Liver (tissue), 3 donors: Measurements from ENCODE around the gene CUX1.

Experiments used
- JUND ChIP-seq, 2 donors: IDR thresholded peaks; 2 replicates each; pipeline ENCODE4 v1.6.1; 2016; ENCODE audit warnings: antibody characterized with exemption in 2 of 2
- RAD21 ChIP-seq, 2 donors: IDR thresholded peaks; 2 replicates each; pipeline ENCODE4 v1.6.1; 2016; ENCODE audit warnings: antibody characterized with exemption in 2 of 2, mild to moderate bottlenecking in 2 of 2
- RXRA ChIP-seq, 2 donors: IDR thresholded peaks; 2 replicates each; pipeline ENCODE4 v1.6.1; 2017 to 2018; ENCODE audit warnings: antibody characterized with exemption in 2 of 2, mild to moderate bottlenecking in 1 of 2
- SP1 ChIP-seq: IDR thresholded peaks from 2 replicates; pipeline ENCODE4 v1.6.1; 2018; ENCODE audit warnings: antibody characterized with exemption, mild to moderate bottlenecking
- YY1 ChIP-seq: IDR thresholded peaks from 2 replicates; pipeline ENCODE4 v1.6.1; 2016; ENCODE audit warnings: antibody characterized with exemption, mild to moderate bottlenecking
- TF ChIP-seq, protein P1 (sequence below): fragments of 150-350 bp; IDR thresholded peaks from 2 replicates; pipeline ENCODE4 v1.5.1; 2017; ENCODE audit warnings: improper control_type of control experiment, low read depth, low read length; ENCODE audit not compliant: missing input control
- TF ChIP-seq, protein P2 (sequence below): IDR thresholded peaks from 2 replicates; pipeline ENCODE4 v1.6.1; 2016; ENCODE audit warnings: antibody characterized with exemption, mild to moderate bottlenecking
- TF ChIP-seq, protein P3 (sequence below): IDR thresholded peaks from 2 replicates; pipeline ENCODE4 v1.6.1; 2016; ENCODE audit warnings: antibody characterized with exemption
- donor health status: healthy.
- donor health status: healthy.

DNA sequence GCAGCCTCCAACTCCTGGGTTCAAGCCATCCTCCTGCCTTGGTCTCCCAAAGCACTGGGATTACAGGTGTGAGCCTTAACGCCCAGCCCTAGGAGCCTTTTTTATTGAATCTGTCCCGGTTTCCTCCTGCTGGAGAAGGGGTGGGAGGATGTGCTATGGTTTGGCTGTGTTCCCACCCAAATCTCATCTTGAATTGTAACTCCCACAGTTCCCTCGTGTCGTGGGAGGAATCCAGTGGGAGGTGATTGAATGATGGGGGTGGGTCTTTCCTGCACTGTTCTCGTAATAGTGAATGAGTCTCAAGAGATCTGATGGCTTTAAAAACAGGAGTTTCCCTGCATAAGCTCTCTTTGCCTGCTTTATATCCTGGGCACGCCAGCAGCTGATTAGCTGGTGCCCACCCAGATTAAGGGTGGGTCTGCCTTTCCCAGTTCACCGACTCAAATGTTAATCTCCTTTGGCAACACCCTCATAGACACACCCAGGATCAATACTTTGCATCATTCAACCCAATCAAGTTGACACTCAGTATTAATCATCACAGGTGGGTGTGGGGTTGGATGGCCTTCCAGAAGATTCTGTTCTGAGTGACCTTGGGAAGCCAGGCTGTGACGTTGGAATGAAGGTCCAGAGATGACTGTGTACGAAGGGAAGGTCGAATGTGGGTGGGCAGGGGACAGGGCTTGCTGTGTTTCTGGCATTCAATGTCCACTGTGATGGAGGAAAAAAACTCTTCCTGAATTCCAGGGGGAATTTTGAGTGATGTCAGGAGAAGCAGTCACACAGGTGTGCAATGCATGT is 33.8 kb upstream of the CUX1 start:
- TF ChIP-seq, protein P1, sequence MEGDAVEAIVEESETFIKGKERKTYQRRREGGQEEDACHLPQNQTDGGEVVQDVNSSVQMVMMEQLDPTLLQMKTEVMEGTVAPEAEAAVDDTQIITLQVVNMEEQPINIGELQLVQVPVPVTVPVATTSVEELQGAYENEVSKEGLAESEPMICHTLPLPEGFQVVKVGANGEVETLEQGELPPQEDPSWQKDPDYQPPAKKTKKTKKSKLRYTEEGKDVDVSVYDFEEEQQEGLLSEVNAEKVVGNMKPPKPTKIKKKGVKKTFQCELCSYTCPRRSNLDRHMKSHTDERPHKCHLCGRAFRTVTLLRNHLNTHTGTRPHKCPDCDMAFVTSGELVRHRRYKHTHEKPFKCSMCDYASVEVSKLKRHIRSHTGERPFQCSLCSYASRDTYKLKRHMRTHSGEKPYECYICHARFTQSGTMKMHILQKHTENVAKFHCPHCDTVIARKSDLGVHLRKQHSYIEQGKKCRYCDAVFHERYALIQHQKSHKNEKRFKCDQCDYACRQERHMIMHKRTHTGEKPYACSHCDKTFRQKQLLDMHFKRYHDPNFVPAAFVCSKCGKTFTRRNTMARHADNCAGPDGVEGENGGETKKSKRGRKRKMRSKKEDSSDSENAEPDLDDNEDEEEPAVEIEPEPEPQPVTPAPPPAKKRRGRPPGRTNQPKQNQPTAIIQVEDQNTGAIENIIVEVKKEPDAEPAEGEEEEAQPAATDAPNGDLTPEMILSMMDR: no peak
- TF ChIP-seq JUND (IDR thresholded peaks at IDR 0.05) (no peak), RAD21 (IDR thresholded peaks at IDR 0.05) (no peak), SP1 (no peak), YY1 (no peak), RXRA (IDR thresholded peaks at IDR 0.05) (no peak)
- TF ChIP-seq, protein P2, sequence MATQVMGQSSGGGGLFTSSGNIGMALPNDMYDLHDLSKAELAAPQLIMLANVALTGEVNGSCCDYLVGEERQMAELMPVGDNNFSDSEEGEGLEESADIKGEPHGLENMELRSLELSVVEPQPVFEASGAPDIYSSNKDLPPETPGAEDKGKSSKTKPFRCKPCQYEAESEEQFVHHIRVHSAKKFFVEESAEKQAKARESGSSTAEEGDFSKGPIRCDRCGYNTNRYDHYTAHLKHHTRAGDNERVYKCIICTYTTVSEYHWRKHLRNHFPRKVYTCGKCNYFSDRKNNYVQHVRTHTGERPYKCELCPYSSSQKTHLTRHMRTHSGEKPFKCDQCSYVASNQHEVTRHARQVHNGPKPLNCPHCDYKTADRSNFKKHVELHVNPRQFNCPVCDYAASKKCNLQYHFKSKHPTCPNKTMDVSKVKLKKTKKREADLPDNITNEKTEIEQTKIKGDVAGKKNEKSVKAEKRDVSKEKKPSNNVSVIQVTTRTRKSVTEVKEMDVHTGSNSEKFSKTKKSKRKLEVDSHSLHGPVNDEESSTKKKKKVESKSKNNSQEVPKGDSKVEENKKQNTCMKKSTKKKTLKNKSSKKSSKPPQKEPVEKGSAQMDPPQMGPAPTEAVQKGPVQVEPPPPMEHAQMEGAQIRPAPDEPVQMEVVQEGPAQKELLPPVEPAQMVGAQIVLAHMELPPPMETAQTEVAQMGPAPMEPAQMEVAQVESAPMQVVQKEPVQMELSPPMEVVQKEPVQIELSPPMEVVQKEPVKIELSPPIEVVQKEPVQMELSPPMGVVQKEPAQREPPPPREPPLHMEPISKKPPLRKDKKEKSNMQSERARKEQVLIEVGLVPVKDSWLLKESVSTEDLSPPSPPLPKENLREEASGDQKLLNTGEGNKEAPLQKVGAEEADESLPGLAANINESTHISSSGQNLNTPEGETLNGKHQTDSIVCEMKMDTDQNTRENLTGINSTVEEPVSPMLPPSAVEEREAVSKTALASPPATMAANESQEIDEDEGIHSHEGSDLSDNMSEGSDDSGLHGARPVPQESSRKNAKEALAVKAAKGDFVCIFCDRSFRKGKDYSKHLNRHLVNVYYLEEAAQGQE: no peak
- TF ChIP-seq, protein P3, sequence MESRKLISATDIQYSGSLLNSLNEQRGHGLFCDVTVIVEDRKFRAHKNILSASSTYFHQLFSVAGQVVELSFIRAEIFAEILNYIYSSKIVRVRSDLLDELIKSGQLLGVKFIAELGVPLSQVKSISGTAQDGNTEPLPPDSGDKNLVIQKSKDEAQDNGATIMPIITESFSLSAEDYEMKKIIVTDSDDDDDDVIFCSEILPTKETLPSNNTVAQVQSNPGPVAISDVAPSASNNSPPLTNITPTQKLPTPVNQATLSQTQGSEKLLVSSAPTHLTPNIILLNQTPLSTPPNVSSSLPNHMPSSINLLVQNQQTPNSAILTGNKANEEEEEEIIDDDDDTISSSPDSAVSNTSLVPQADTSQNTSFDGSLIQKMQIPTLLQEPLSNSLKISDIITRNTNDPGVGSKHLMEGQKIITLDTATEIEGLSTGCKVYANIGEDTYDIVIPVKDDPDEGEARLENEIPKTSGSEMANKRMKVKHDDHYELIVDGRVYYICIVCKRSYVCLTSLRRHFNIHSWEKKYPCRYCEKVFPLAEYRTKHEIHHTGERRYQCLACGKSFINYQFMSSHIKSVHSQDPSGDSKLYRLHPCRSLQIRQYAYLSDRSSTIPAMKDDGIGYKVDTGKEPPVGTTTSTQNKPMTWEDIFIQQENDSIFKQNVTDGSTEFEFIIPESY: no peak
